ENCODE data around the gene KRT76.

DNA sequence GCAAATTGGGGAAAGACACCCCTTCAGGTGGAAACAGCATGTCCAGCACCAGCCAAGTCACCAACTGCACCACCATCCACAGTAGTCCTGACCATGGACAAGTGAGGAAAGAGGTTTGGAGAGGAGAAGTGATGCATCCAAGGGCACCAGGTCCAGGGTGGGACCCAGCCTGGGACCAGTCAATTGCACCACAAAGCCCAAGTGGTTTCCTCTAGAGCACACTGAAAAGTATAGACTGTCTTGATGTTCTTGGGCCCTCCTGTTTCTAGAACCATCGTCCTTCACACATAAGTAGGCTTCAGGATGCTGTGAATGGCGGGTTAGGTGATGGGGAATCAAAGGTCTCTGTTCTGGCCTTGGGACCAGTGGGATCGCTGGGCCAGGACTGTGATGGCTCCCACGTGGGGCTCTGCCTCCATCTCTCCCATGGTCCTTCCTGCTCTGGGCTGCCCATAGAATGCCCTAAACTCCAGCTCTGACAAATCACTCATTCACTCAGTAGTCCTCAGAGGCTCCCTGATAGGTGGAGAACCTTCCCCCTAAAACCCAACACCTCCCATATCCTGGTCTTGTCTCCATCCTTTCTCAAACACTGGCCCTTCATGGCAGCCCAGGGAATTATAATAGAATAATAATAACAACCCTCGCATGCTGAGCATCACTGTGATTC, 47.7 kb upstream of the KRT76 start:
- TF ChIP-seq BHLHE40 (IDR thresholded peaks at IDR 0.05; ENCODE audit: borderline replicate concordance) (no peak), FOXK2 (IDR thresholded peaks at IDR 0.05) (no peak), SUZ12 (IDR thresholded peaks at IDR 0.05) (no peak), CTBP1 (IDR thresholded peaks at IDR 0.05; ENCODE audit: borderline replicate concordance) (no peak), ZNF384 (IDR thresholded peaks at IDR 0.05) (no peak), FOXM1 (IDR thresholded peaks at IDR 0.05; ENCODE audit: borderline replicate concordance) (no peak), SP1 (IDR thresholded peaks at IDR 0.05) (no peak), NFRKB (IDR thresholded peaks at IDR 0.05) (no peak), L3MBTL2 (conservative IDR thresholded peaks at IDR 0.05) (no peak), HDGF (IDR thresholded peaks at IDR 0.05; ENCODE audit: borderline replicate concordance) (no peak), FOXA1 (IDR thresholded peaks at IDR 0.05) (no peak), ELF4 (IDR thresholded peaks at IDR 0.05) (no peak), ARNT (IDR thresholded peaks at IDR 0.05) (no peak), LEF1 (IDR thresholded peaks at IDR 0.05; ENCODE audit: borderline replicate concordance) (no peak)

All from HEK293T (cell line).